Measurements from ENCODE around the gene DNAJC18. TPM values are rescaled to one million over a fixed set of nuclear protein-coding genes. Genes with fewer than 3 reads are reported as not detected.

The DNAJC18 gene
- total RNA-seq, 4 donors from 2014 or later, result 7.9 to 21.0 (median 12.7) TPM

- no peaks in the 10 kb centered on the region for H3K9me3 ChIP-seq
- 27 to 28% methylated on average over 7 of the region's 7 CpGs for WGBS, 2 donors
- H3K27ac ChIP-seq, result peak overlapping the region; percentile 76 to 81 (median 79)
- H3K27me3 ChIP-seq, result no peaks in the 10 kb centered on the region
- peak overlapping the region in 2 of 3 donors; percentile 1 to 29 for H3K4me3 ChIP-seq (replicated peaks in 1 of 3)
- peaks cover 5 to 14% of the 10 kb centered on the region in 2 donors for H3K4me1 ChIP-seq
- intact Hi-C loops (cut with DNase I), result no loop called here
- no peaks in the 10 kb centered on the region for H3K36me3 ChIP-seq
- TF ChIP-seq CTCF (IDR thresholded peaks at IDR 0.05) (no peak), POLR2A (IDR thresholded peaks at IDR 0.05) (no peak)
- DNase-seq, result no peak
Measured at GRCh38 chr5:139403418-139403786, 35.9 kb downstream of the DNAJC18 start.

- Histone ChIP-seq H3K4me1 (peaks cover 5 to 14% of the 10 kb centered on the region in 2 donors), H3K9me3 (no peaks in the 10 kb centered on the region), H3K27me3 (no peaks in the 10 kb centered on the region), H3K27ac (peak overlapping the region in 1 of 3 donors; percentile 81), H3K4me3 (replicated peaks in 1 of 3) (no peak overlapping the region), H3K36me3 (no peaks in the 10 kb centered on the region)
- no peak for DNase-seq
- TF ChIP-seq POLR2A (IDR thresholded peaks at IDR 0.05) (no peak), CTCF (IDR thresholded peaks at IDR 0.05) (peak in 1 of 6 experiments; percentile 25)
- 74 to 81% methylated on average over 7 of the region's 7 CpGs for WGBS, 2 donors
- intact Hi-C loops (cut with DNase I), result no loop called here
Measured at GRCh38 chr5:139402561-139403158, 36.7 kb downstream of the DNAJC18 start.

- DNase-seq, result no peak
- WGBS, 2 donors, result 91 to 94% methylated on average over 6 to 10 of the region's 10 CpGs
Measured at GRCh38 chr5:139401546-139401945, 37.8 kb downstream of the DNAJC18 start.

GRCh38 chr5:139399501-139400121 is 39.7 kb downstream of the DNAJC18 start:
- Histone ChIP-seq H3K27ac (no peak overlapping the region), H3K36me3 (no peaks in the 10 kb centered on the region), H3K27me3 (no peaks in the 10 kb centered on the region), H3K4me3 (replicated peaks in 1 of 3) (no peak overlapping the region), H3K4me1 (peaks cover 12 to 19% of the 10 kb centered on the region in 2 donors), H3K9me3 (no peaks in the 10 kb centered on the region)
- TF ChIP-seq POLR2A (IDR thresholded peaks at IDR 0.05) (no peak), CTCF (IDR thresholded peaks at IDR 0.05) (no peak)
- intact Hi-C loops (cut with DNase I), result no loop called here
- no peak for DNase-seq
- 83 to 89% methylated on average over 6 of the region's 6 CpGs for WGBS, 2 donors

More at GRCh38 chr5:139401546-139401945, 37.8 kb downstream of the DNAJC18 start:
- intact Hi-C loops (cut with DNase I), result no loop called here
- Histone ChIP-seq H3K4me3 (replicated peaks in 1 of 3) (no peak overlapping the region), H3K9me3 (no peaks in the 10 kb centered on the region), H3K27ac (no peak overlapping the region), H3K4me1 (peaks cover 5 to 14% of the 10 kb centered on the region in 2 donors), H3K27me3 (no peaks in the 10 kb centered on the region), H3K36me3 (no peaks in the 10 kb centered on the region)
- TF ChIP-seq CTCF (IDR thresholded peaks at IDR 0.05), result no peak

GRCh38 chr5:139397921-139398320 is 41.4 kb downstream of the DNAJC18 start:
- TF ChIP-seq CTCF (IDR thresholded peaks at IDR 0.05) (no peak), POLR2A (IDR thresholded peaks at IDR 0.05) (no peak)
- no peak overlapping the region for H3K4me3 ChIP-seq (replicated peaks in 1 of 3)
- intact Hi-C loops (cut with DNase I), result no loop called here
- H3K27ac ChIP-seq, result no peak overlapping the region
- H3K9me3 ChIP-seq, result no peaks in the 10 kb centered on the region
- WGBS, 2 donors, result 34 to 42% methylated on average over 6 of the region's 6 CpGs
- H3K4me1 ChIP-seq, result peaks cover 12 to 25% of the 10 kb centered on the region in 2 donors
- H3K27me3 ChIP-seq, result no peaks in the 10 kb centered on the region
- DNase-seq, result peak; percentile 55 to 59
- no peaks in the 10 kb centered on the region for H3K36me3 ChIP-seq
